GM21619 (cell line): ENCODE results near the gene METTL9.
"Not testable (repeated sequence)": the region's sequence is repeated elsewhere in the genome, so short reads cannot be mapped to it uniquely, and the experiment has no call there.

Experiments
- ATAC-seq: cut with Tn5 transposase; IDR thresholded peaks from one replicate; pipeline ENCODE4 v1.9.1; 2021; ENCODE audit not compliant: unreplicated experiment

METTL9 gene

GRCh38 chr16:21610006-21610544 lies 10.7 kb downstream of the METTL9 start:
- no peak for ATAC-seq

- ATAC-seq: no peak
These were observed 11.4 kb downstream of the METTL9 start for GRCh38 chr16:21610766-21611165.

GRCh38 chr16:21611198-21611555 lies 11.8 kb downstream of the METTL9 start:
- ATAC-seq: no peak

GRCh38 chr16:21611556-21612384 lies 12.4 kb downstream of the METTL9 start:
- ATAC-seq: no peak

- no peak for ATAC-seq
These were observed 14.0 kb downstream of the METTL9 start for GRCh38 chr16:21613361-21613760.

GRCh38 chr16:21613781-21614180 lies 14.4 kb downstream of the METTL9 start:
- no peak for ATAC-seq

- no peak for ATAC-seq
These were observed 15.5 kb downstream of the METTL9 start for GRCh38 chr16:21614896-21615295.

- no peak for ATAC-seq
These were observed 18.2 kb downstream of the METTL9 start for GRCh38 chr16:21617607-21618006.

GRCh38 chr16:21618281-21618680 lies 18.9 kb downstream of the METTL9 start:
- ATAC-seq: no peak

GRCh38 chr16:21619765-21620425 lies 20.5 kb downstream of the METTL9 start:
- no peak for ATAC-seq

- no peak for ATAC-seq
These were observed 21.2 kb downstream of the METTL9 start for GRCh38 chr16:21620592-21620991.

- ATAC-seq: no peak
These were observed 23.2 kb downstream of the METTL9 start for GRCh38 chr16:21622545-21622944.

GRCh38 chr16:21625026-21625425 lies 25.6 kb downstream of the METTL9 start:
- ATAC-seq: no peak

GRCh38 chr16:21626659-21627277 lies 27.4 kb downstream of the METTL9 start:
- ATAC-seq: no peak

GRCh38 chr16:21628121-21628726 lies 28.8 kb downstream of the METTL9 start:
- ATAC-seq: no peak

GRCh38 chr16:21628772-21629171 lies 29.4 kb downstream of the METTL9 start:
- no peak for ATAC-seq

GRCh38 chr16:21629616-21630539 lies 30.5 kb downstream of the METTL9 start:
- not testable (repeated sequence) for ATAC-seq

GRCh38 chr16:21630866-21631265 lies 31.5 kb downstream of the METTL9 start:
- not testable (repeated sequence) for ATAC-seq

- not testable (repeated sequence) for ATAC-seq
These were observed 32.0 kb downstream of the METTL9 start for GRCh38 chr16:21631376-21631775.

- not testable (repeated sequence) for ATAC-seq
These were observed 32.7 kb downstream of the METTL9 start for GRCh38 chr16:21631951-21632575.
